ENCODE data around the gene CSMD2. TPM values are rescaled to one million over a fixed set of nuclear protein-coding genes. Genes with fewer than 3 reads are reported as not detected.

Gene CSMD2
- total RNA-seq, 1 experiment from 2014 or later = 0.03 TPM

- no peak for DNase-seq (ENCODE audit: low read depth, low spot score)
- in situ Hi-C loops (cut with HindIII; ENCODE audit: low pct_unique_long_range_greater_than_20kb, low sequenced_read_pairs) = no loop called here
Measured at GRCh38 chr1:33914531-33914930, 250.5 kb downstream of the CSMD2 start.

GRCh38 chr1:33908324-33908956 lies 256.6 kb downstream of the CSMD2 start:
- DNase-seq (ENCODE audit: low read depth, low spot score) = no peak
- in situ Hi-C loops (cut with HindIII; ENCODE audit: low pct_unique_long_range_greater_than_20kb, low sequenced_read_pairs) = no loop called here

DNA sequence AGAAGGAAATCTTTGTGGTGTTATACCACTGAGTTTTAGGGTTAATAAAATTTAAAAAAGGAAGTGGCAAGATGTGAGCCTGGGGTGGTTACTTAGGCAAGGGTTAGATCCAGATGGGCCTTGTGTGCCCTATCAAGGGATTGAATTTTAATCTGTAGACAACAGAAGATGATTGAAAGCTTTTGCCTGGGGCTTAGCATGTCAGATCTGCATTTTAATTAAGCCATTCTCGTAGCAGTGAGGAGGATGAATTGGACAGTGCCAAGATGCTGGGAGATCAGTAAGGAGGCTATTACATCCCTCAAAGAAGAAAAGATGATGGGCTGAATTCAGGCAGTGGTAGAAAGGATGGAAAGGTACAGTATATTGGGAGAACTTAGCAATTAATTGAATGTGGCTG lies 258.9 kb downstream of the CSMD2 start:
- no peak for DNase-seq (ENCODE audit: low read depth, low spot score)
- in situ Hi-C loops (cut with HindIII; ENCODE audit: low pct_unique_long_range_greater_than_20kb, low sequenced_read_pairs) = no loop called here

DNA sequence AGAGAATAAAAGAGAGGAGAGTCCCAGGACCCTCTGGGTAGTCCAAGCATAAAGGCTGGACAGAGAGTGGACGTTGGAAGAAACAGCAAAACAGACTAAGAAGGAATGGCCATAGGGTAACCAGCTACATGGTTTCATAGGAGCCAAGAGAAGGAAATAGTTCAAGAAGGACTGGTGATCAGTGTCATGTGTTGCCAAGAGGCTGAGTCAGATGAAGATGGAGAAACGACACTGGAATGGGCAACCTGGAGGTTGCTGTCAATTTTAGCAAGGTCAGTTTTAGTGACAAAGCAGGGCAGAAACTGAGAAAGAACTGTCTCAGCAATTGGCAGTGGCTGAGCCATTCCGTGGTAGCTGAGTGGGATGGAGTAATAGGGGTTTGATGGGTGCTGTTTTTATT lies 259.8 kb downstream of the CSMD2 start:
- in situ Hi-C loops (cut with HindIII; ENCODE audit: low pct_unique_long_range_greater_than_20kb, low sequenced_read_pairs) = no loop called here
- no peak for DNase-seq (ENCODE audit: low read depth, low spot score)

DNA sequence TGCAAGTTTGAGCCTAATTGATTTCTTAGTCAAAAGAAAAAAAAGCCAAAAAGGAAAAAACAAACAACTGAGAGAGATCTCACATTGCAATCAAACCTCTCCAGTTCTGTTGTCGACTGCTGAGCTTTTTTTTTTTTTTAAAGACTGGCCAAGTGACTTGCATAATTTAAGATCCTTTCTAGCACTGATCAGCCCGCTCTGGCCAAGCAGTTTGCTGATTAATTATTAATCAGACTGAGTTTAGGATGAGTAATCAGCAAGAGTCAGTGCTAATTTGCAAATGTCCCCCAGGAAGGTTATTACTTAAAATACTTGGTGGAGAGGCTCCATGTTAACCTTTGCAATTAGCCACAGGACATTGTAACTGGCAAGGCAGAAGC lies 261.8 kb downstream of the CSMD2 start:
- DNase-seq (ENCODE audit: low read depth, low spot score) = no peak
- in situ Hi-C loops (cut with HindIII; ENCODE audit: low pct_unique_long_range_greater_than_20kb, low sequenced_read_pairs) = no loop called here

DNA sequence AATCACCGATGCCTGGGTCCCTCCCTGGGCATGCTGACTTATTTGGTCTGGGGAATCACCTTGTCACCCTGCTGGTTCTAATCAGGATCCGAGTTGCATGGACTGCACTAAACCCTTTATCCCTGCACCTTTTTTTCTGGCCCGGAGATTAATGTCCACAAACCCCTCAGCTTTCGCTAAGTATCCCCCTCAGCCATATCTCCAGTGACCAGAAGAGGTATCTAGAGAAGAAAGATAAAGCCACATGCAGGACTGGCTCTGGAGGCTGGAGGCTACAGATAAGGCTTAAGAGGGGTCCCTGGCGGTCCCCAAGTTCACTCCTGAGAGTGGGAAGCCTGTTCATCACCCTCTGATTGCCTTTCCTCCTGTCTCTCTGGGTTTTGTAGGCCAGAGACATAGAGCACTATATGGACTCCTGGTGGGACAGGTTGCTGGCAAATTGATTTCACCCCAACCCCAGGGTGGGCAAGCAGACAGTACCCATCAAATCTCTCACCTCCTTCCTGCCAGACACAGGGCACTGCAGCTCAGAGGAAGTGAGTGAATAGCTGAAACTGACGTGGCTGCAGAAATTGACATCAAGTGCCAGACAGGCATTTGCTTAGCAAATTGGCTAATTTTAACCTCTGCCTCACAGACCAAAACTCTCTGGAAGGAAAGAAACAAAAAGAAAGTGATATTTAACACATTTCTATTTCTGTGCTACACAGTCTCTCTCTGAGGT lies 262.4 kb downstream of the CSMD2 start:
- in situ Hi-C loops (cut with HindIII; ENCODE audit: low pct_unique_long_range_greater_than_20kb, low sequenced_read_pairs) = no loop called here
- DNase-seq (ENCODE audit: low read depth, low spot score) = no peak

DNA sequence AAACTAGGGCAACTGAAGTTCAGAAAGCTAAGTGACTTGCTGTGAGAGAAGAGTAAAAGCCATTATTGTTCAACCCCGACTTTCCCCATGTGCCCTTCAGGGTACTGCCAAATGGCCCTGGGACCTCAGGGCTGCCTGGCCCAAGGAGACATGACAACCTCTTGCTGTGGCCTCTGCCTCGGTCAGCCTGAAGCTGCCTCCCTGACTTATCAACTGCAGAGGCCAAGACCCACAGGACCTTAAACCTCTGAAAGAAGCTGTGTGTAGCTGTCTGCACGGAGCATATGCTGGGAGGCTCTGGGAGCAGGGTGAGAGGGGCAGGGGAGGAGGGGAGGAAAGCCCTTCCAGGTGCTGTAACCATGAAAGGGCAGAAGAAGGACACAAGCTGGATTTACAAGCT lies 265.3 kb downstream of the CSMD2 start:
- in situ Hi-C loops (cut with HindIII; ENCODE audit: low pct_unique_long_range_greater_than_20kb, low sequenced_read_pairs) = no loop called here
- DNase-seq (ENCODE audit: low read depth, low spot score) = no peak

- no peak for DNase-seq (ENCODE audit: low read depth, low spot score)
- in situ Hi-C loops (cut with HindIII; ENCODE audit: low pct_unique_long_range_greater_than_20kb, low sequenced_read_pairs) = no loop called here
Measured at GRCh38 chr1:33898881-33899280, 266.1 kb downstream of the CSMD2 start.

DNA sequence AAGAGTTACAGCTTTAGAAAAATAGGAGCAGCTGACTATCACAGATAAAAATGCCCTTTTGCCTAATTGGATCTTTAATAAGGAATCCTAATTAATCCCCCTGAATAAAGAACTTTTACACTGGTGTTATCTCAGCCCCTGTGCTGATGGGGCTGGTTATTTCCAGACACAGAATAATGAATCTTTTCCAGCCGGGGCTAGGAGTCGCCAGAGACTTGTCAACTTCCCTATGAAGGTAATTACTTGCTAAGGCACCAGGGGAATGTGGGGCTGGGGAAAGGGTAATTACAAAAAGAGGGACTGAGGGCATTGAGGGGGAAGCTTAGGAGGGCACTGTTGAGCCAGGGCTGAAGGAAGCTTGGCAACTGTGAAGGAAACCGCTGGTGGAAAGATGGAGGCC lies 266.6 kb downstream of the CSMD2 start:
- DNase-seq (ENCODE audit: low read depth, low spot score) = no peak
- in situ Hi-C loops (cut with HindIII; ENCODE audit: low pct_unique_long_range_greater_than_20kb, low sequenced_read_pairs) = no loop called here

DNA sequence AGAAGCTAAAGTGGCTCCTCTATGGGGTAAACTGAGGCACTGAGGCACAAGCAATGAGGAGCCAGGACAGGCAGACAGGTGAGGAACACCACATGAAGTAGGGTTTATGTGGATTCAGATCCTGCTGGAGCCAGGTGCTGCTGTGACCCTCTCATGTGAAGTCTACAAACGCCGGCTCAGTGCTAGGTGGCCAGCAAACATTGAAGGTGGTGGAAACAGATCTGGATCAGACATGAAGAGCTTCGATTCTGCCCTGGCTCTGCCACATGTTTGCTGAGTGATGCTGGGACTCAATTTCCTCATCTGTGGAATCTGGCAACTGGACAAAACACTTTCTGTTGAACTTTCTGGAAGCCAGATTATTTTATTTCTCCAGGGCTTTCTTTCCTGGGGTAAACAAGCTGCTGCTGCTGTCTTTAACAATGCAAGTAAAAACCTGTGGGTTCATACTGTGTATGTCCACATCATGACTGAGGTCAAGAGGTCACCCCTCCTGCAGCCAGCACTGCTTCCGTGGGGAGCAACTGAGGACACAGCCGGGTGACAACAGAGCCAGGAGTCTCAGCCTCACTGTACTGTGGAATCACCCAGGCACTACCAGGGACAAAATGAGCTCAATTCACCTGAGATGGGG lies 267.8 kb downstream of the CSMD2 start:
- in situ Hi-C loops (cut with HindIII; ENCODE audit: low pct_unique_long_range_greater_than_20kb, low sequenced_read_pairs) = no loop called here
- no peak for DNase-seq (ENCODE audit: low read depth, low spot score)

DNA sequence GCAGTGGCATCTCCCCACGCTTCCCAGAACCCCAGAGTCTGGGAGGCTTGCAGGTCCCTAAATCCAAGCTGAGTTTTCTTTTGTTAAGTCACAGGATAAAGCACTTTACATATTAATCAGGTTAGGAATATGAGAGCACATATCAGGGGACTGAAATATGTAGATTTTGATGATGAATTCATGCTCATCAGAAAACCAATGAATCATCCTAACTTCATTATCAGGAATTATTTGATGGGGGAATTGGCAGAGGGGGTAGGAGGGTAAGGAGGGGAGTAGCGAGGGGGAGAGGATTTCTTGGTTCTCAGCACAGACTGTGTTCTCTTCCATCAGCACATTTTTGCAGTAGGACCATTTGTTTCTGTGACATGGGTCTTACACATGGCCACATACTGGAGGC lies 269.1 kb downstream of the CSMD2 start:
- in situ Hi-C loops (cut with HindIII; ENCODE audit: low pct_unique_long_range_greater_than_20kb, low sequenced_read_pairs) = no loop called here
- DNase-seq (ENCODE audit: low read depth, low spot score) = no peak

DNA sequence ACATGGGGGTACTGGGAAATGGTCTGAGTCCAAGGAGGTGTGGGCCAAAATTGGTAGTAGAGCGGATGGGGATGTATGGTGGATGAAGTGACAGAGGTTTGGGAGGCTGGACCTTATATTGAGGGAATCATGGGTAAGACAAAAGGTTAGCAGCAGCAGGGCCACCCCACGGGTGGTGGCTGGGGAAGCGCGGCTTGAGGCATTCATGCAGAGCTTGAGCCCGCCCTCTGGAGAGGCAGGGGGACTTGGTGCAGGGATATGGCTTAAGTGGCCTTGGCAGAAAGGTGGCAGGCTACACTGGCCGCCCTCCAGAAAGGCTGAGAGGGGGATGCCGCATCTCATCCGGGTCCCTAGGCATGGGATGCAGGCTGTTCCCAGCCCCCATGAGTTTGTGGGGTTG lies 269.6 kb downstream of the CSMD2 start:
- in situ Hi-C loops (cut with HindIII; ENCODE audit: low pct_unique_long_range_greater_than_20kb, low sequenced_read_pairs) = no loop called here
- no peak for DNase-seq (ENCODE audit: low read depth, low spot score)

DNA sequence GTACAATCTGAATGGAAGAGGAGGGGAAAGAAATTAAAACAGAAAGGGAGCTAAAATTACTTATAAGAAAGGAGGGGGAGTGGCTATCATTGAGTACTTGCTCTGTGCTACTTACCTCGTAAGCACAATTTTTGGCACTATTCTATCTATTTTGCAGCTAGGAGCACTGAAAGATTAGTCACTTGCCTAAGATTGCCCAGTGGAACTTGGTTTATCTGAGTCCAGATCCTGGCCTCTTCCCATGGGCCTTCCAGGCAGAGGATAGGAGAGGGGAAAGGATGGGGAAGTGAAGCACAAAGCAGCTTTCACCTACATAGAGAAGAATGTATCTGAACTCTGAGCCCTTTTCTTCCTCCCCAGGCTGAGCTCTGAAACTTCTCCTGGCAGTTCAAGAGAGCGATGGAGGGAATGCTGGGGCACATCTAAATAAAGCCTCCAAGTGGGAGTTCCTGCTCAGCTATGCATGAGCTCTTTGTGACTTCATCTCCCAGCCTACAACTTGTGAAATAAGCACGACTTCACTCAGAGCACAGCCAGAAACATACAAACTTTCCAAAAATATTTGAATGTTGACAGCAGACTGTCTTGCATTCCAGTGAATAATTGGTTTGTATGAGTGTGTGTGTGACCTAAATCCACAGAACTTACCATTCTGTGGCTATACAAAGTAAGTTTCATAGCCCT lies 271.7 kb downstream of the CSMD2 start:
- in situ Hi-C loops (cut with HindIII; ENCODE audit: low pct_unique_long_range_greater_than_20kb, low sequenced_read_pairs) = no loop called here
- no peak for DNase-seq (ENCODE audit: low read depth, low spot score)

- DNase-seq (ENCODE audit: low read depth, low spot score) = no peak
- in situ Hi-C loops (cut with HindIII; ENCODE audit: low pct_unique_long_range_greater_than_20kb, low sequenced_read_pairs) = no loop called here
Measured at GRCh38 chr1:33886496-33886895, 278.5 kb downstream of the CSMD2 start.

DNA sequence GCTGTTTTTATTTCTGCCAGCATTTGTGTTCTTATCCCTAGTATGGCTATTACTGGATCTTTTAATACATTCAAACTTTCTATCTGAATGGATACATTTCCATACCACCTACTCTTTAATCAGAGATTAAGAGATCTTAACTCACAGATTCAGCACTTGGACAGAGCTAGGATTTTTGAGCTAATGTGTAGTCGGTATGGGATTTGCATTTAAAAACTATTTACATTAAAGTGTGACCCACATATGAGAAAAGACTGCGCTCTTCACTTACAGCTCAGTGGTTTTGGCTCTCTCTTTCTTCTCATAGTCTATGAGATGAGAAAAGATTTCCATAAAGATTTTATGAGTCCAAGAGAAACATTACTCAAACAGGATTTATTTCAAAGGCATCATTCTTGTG lies 284.7 kb downstream of the CSMD2 start:
- in situ Hi-C loops (cut with HindIII; ENCODE audit: low pct_unique_long_range_greater_than_20kb, low sequenced_read_pairs) = no loop called here

DNA sequence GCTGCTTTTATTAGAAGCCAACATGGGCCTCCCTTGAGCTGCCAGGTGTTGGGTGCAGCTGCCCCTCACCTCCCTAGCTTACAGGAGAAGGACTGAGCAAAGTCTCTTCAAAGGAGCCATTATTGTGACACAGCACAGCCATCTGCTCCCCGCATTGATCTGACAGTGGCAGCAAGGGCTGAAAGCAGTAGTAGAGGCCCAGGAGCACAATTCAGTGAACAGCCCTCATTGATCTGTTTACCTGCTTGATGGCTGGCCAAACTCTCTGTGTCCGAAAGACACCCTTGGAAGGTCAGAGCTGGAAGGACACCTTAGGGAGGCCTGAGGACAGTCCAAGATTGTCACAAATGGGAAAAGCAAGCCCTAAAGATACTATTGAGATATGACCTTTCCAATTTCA lies 286.6 kb downstream of the CSMD2 start:
- no peak for DNase-seq (ENCODE audit: low read depth, low spot score)
- in situ Hi-C loops (cut with HindIII; ENCODE audit: low pct_unique_long_range_greater_than_20kb, low sequenced_read_pairs) = no loop called here

More for the DNA sequence above, 284.7 kb downstream of the CSMD2 start:
- DNase-seq (ENCODE audit: low read depth, low spot score) = no peak

- in situ Hi-C loops (cut with HindIII; ENCODE audit: low pct_unique_long_range_greater_than_20kb, low sequenced_read_pairs) = no loop called here
- no peak for DNase-seq (ENCODE audit: low read depth, low spot score)
Measured at GRCh38 chr1:33876970-33877650, 287.9 kb downstream of the CSMD2 start.

- no peak for DNase-seq (ENCODE audit: low read depth, low spot score)
- in situ Hi-C loops (cut with HindIII; ENCODE audit: low pct_unique_long_range_greater_than_20kb, low sequenced_read_pairs) = no loop called here
Measured at GRCh38 chr1:33875862-33876261, 289.2 kb downstream of the CSMD2 start.
